Skeletal muscle tissue (tissue), 4 donors: ENCODE results near the gene EEF1AKMT2. TPM values are rescaled to one million over a fixed set of nuclear protein-coding genes. Genes with fewer than 3 reads are reported as not detected.
"Not testable (repeated sequence)": the region's sequence is repeated elsewhere in the genome, so short reads cannot be mapped to it uniquely, and the experiment has no call there.

Experiments
- H3K27ac ChIP-seq: one replicate; pipeline ENCODE4 v1.7.0; 2013; ENCODE audit warnings: mild to moderate bottlenecking, low read depth, low read length, inconsistent platforms
- H3K27me3 ChIP-seq, 3 donors: one replicate each; pipeline ENCODE4 v1.7.0; 2013; ENCODE audit warnings: low read length in 3 of 3; ENCODE audit not compliant: control insufficient read depth in 3 of 3, insufficient read depth in 3 of 3
- H3K36me3 ChIP-seq, 3 donors: one replicate each; pipeline ENCODE4 v1.7.0; 2013; ENCODE audit warnings: low read length in 3 of 3; ENCODE audit not compliant: control insufficient read depth in 3 of 3, insufficient read depth in 3 of 3
- H3K4me1 ChIP-seq, 3 donors: one replicate each; pipeline ENCODE4 v1.7.0; 2013; ENCODE audit warnings: low read length in 3 of 3, mild to moderate bottlenecking in 3 of 3; ENCODE audit not compliant: control insufficient read depth in 3 of 3, insufficient read depth in 3 of 3
- H3K4me3 ChIP-seq, 3 donors: one replicate each; pipeline ENCODE4 v1.7.0; 2013; ENCODE audit warnings: low read length in 3 of 3
- H3K9ac ChIP-seq, 3 donors: one replicate each; pipeline ENCODE4 v1.7.0; 2013; ENCODE audit warnings: low read length in 3 of 3, mild to moderate bottlenecking in 3 of 3, moderate library complexity in 2 of 3, low read depth in 1 of 3
- H3K9me3 ChIP-seq, 3 donors: one replicate each; pipeline ENCODE4 v1.7.0; 2013; ENCODE audit warnings: low read length in 3 of 3; ENCODE audit not compliant: control insufficient read depth in 3 of 3
- total RNA-seq: library from RNA; depleted of rRNA; stranded (reverse); fragments of >200 nt; gene quantifications from one replicate; pipeline ENCODE4 v1.2.3, GENCODE V29; 2014
- donor health status: Osteomylitis.

Gene EEF1AKMT2
- total RNA-seq = 14.1 TPM

DNA sequence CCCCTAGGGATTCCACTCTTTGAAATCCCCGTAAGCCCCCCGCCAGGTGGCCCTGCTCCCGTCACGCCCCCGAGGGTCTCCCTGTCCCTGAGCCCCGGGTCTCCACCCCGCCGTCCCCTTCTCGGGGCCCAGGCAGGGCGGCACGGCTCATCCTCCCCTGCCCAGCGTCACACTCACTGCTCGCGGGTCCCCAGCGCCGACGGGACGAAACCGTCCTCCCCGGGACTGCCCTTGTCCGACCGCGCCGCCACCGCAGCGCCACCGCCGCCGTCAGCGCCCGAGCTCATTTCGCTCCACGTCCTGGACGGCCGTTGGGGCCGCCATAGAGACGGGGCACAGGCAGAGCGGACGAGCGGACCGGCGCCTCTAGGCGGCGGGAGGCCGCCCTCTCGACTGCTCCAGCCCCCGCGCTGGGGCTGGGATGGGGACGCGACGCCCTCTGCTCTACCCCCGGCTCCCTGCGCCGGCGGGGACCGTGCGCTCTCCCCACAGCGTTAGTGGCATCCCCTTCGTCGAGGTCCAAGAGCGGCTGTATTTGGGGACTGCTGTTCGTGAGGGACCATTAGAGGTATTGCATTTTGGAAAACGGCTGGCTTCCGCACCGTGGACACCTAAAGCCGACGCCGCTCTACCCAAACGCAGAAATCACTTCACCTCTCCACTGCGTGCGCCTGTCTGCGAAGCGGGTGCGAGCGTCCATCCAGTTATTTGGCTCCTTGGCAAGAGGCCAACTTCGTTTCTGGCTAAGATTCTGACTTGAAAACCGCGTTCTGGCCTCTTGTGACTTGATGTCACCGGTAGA is at the start of gene EEF1AKMT2:
Gene EEF1AKMT2, minus strand, starts transcription at position 341 of the 802 bp plus-strand sequence. Its CDS starts 54 bp downstream, at position 287.
- H3K9me3 ChIP-seq = no peaks in the 10 kb centered on the region
- peaks cover 0 to 15% (median 6%) of the 10 kb centered on the region in 3 donors for H3K4me1 ChIP-seq
- peaks cover 6 to 12% (median 8%) of the 10 kb centered on the region in 3 donors for H3K36me3 ChIP-seq
- H3K27ac ChIP-seq = peak within 1 kb of the TSS; percentile 92
- no peaks in the 10 kb centered on the region for H3K27me3 ChIP-seq
- H3K9ac ChIP-seq = peak within 1 kb of the TSS; percentile 92 to 99 (median 97)
- H3K4me3 ChIP-seq = peak within 1 kb of the TSS; percentile 86 to 97 (median 95)

DNA sequence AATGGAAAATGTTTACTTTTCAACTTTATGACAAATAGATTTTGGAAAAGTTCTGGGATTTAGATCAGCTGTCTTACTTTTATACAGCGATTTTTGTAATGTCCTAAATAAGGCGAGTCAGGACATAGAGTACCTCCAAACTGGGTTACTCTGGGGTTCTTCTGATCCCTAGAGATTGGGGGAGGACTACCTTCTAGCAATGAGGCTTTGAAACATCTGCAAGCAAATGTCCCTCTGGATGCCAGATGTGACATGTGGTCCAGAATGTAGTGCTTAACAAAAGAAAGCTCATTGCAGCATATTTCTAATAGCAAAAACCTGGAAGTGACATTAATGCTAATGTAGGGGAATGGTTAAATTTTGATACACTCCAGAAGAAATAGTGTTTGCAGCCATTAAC is 46.0 kb upstream of the EEF1AKMT2 start:
- H3K27ac ChIP-seq = no peak overlapping the region
- H3K9me3 ChIP-seq = no peaks in the 10 kb centered on the region
- peaks cover 13 to 35% (median 26%) of the 10 kb centered on the region in 3 donors for H3K36me3 ChIP-seq
- no peak overlapping the region for H3K4me3 ChIP-seq
- H3K4me1 ChIP-seq = no peaks in the 10 kb centered on the region
- H3K27me3 ChIP-seq = no peaks in the 10 kb centered on the region
- no peak overlapping the region for H3K9ac ChIP-seq

DNA sequence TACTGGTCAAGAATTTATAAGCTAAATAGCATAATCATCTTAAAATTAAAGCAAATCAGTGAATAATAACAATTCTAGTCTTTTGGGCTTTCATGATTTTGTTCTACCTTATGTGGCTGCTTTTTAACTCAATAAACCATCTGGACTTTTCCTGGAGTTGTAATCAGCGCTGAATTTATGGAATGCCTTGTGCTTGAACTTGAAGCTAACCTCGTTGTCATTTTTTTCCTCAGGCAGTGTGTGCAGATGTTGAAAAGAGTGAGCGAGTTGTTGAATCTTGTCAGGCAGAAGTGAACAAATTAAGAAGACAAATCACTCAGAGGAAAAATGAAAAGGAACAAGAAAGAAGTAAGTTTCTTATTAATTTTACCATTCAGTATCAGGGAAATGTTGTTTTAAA is 39.4 kb upstream of the EEF1AKMT2 start:
- no peak overlapping the region for H3K9ac ChIP-seq

DNA sequence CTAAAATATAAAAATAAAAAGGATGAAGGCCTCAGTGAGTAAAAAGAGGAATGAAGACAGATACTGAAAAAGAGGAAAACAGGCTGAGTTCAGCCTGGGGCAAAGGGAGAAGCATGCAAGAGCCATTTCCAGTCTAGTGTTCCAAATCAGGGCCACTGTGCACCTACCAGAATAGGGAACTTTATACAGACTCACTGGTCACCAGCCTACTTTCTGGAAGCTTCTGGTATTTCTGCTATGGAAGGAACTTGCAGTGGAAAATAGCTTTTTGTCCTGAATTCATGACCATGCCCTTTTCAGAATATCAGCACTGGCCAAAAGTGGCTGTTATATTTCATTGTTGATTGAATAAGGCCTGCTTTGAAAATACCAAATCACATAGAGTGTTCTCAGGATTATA is 38.8 kb upstream of the EEF1AKMT2 start:
- no peak overlapping the region for H3K27ac ChIP-seq
- H3K36me3 ChIP-seq = peaks cover 26 to 72% (median 57%) of the 10 kb centered on the region in 3 donors
- no peaks in the 10 kb centered on the region for H3K9me3 ChIP-seq
- H3K4me3 ChIP-seq = no peak overlapping the region
- no peaks in the 10 kb centered on the region for H3K4me1 ChIP-seq
- H3K27me3 ChIP-seq = no peaks in the 10 kb centered on the region
- no peak overlapping the region for H3K9ac ChIP-seq

More for the DNA sequence above, 39.4 kb upstream of the EEF1AKMT2 start:
- Histone ChIP-seq H3K4me1 (no peaks in the 10 kb centered on the region), H3K4me3 (no peak overlapping the region), H3K27me3 (no peaks in the 10 kb centered on the region), H3K27ac (no peak overlapping the region), H3K36me3 (peaks cover 26 to 77% (median 58%) of the 10 kb centered on the region in 3 donors), H3K9me3 (no peaks in the 10 kb centered on the region)

DNA sequence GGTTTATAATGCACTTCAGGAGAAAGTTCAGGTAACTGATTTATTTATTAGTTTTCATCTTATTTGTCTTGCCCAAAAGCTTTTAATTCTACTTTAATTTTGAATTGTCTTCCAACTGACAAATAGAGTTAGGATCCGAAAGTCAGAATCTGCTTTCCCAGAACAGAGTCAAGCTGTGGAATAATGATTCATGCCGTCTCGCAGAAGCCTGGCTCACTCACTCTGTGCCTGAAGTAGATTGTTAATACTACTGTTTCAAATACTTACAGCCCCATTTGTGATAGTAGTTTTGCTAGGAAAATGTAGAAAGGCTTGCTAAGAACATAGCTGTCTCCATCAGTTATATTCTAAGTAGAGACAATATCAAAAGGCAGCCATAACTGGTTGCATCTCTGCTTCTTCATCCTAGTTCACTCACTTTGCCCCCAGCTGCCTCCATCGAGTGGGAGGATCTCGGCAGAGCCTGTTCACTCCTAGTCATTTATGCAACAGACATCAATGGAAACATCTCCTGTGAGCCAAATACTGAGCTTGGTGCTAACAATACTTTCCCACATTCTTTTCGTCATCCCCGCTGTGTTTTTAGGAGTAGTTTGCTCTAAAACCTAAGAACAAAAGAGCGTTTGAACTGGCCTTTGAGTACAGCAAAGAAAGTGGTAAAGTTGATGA is 37.9 kb upstream of the EEF1AKMT2 start:
- Histone ChIP-seq H3K27ac (no peak overlapping the region), H3K4me3 (no peak overlapping the region), H3K9ac (no peak overlapping the region), H3K36me3 (peaks cover 21 to 65% (median 51%) of the 10 kb centered on the region in 3 donors), H3K27me3 (no peaks in the 10 kb centered on the region), H3K4me1 (peaks cover 0 to 3% (median under 1%) of the 10 kb centered on the region in 3 donors), H3K9me3 (no peaks in the 10 kb centered on the region)

DNA sequence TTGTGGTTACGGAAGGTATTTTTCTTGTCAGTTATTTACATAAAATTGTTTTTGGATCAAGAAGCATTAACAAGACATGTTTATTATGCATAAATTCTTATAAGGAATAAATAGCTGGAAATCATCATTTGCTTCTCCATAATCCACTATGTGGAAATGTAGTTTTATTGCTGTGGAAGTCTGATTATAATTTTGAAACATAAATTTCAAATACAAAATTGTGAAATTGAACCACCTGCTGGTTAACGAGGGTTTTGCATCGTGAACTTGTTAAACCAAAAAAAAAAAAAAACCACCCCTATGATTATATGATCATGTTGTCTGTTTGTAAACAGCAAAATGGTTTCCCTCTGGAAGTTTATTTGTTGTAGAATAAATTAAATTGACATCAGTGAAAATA is 35.8 kb upstream of the EEF1AKMT2 start:
- Histone ChIP-seq H3K4me1 (peaks cover 0 to 5% (median 2%) of the 10 kb centered on the region in 3 donors), H3K27me3 (no peaks in the 10 kb centered on the region), H3K4me3 (no peak overlapping the region), H3K9ac (no peak overlapping the region), H3K27ac (no peak overlapping the region), H3K36me3 (peaks cover 13 to 48% (median 40%) of the 10 kb centered on the region in 3 donors), H3K9me3 (no peaks in the 10 kb centered on the region)

DNA sequence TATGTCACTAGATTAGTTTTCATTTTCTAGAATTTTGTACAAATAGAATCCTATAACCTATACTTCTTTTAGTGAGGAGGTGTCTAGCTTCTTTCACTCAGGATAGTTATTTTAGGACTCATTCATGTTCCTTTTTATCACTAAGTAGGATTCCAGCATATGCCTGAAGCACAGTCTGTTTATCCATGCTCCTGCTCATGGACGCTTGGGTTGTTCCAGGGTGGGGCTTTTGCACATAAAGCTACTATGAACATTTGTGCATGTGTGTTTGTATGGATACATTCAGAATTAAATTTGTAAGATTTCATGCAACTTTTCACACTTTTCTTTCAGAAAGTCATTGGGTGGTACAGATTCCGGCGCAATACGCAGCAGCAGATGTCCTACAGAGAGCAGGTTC is 34.6 kb upstream of the EEF1AKMT2 start:
- Histone ChIP-seq H3K9me3 (no peaks in the 10 kb centered on the region), H3K27me3 (no peaks in the 10 kb centered on the region), H3K27ac (no peak overlapping the region), H3K4me1 (peaks cover 0 to 5% (median 2%) of the 10 kb centered on the region in 3 donors), H3K9ac (no peak overlapping the region), H3K36me3 (peaks cover 13 to 43% (median 32%) of the 10 kb centered on the region in 3 donors), H3K4me3 (no peak overlapping the region)

DNA sequence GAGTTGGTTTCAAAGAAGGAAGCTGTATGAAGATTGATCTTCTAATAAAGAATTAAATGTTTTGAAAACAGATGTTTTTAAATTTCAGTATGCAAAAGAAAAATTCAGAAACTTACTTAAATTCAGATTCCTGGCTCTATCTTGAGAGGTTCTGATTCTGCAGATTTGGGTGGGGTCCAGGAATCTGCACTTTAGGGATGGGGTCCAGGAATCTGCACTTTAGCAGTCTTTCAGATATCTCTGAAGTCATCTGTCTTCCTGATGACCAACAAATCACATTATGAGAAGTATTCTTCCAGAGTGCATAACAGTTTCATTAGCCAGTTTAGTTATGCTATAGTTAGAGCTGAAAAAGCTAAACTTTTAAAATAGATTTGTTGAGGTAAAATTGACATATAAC is 34.0 kb upstream of the EEF1AKMT2 start:
- no peaks in the 10 kb centered on the region for H3K27me3 ChIP-seq
- no peak overlapping the region for H3K27ac ChIP-seq
- H3K4me3 ChIP-seq = no peak overlapping the region
- H3K9me3 ChIP-seq = no peaks in the 10 kb centered on the region
- peaks cover 10 to 39% (median 29%) of the 10 kb centered on the region in 3 donors for H3K36me3 ChIP-seq
- no peak overlapping the region for H3K9ac ChIP-seq
- H3K4me1 ChIP-seq = peaks cover 0 to 5% (median 2%) of the 10 kb centered on the region in 3 donors

DNA sequence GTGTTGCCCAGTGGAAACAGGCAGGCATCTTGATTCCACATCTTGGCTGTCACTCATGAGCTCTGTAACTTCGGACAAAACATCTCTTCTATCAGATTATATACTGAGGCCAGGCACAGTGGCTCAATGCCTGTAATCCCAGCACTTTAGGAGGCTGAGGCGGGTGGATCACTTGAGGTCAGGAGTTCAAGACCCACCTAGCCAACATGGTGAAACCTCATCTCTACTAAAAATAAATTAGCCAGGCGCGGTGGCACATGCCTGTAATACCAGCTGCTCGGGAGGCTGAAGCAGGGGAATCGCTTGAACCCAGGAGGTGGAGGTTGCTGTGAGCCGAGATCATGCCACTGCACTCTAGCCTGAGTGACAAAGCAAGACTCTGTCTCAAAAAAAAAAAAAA is 33.2 kb upstream of the EEF1AKMT2 start:
- H3K36me3 ChIP-seq = peaks cover 8 to 38% (median 25%) of the 10 kb centered on the region in 3 donors
- H3K27ac ChIP-seq = not testable (repeated sequence)

DNA sequence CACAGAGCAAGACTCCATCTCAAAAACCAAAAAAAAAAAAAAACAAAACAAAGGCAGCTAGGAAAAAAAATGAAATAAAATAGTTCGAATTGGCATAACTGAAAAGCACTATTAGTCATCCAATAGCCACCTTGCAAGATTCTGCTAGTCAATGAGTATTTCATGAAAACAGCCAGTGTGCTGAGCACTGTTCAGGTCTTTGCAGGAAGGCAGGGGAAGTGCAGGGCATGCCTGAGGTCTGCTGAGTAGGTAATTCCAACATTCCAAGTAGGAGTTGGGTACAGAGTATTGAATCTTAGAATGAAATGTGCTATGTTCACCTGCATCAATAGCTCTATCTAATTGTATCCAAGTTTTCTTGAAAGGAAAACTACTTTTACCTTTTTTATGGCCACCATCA is 32.8 kb upstream of the EEF1AKMT2 start:
- H3K27me3 ChIP-seq = no peaks in the 10 kb centered on the region
- H3K9me3 ChIP-seq = no peaks in the 10 kb centered on the region
- peaks cover 0 to 5% (median 2%) of the 10 kb centered on the region in 3 donors for H3K4me1 ChIP-seq
- H3K36me3 ChIP-seq = peaks cover 7 to 34% (median 24%) of the 10 kb centered on the region in 3 donors
- no peak overlapping the region for H3K27ac ChIP-seq
- no peak overlapping the region for H3K9ac ChIP-seq
- no peak overlapping the region for H3K4me3 ChIP-seq

More for the DNA sequence above, 33.2 kb upstream of the EEF1AKMT2 start:
- not testable (repeated sequence) for H3K27me3 ChIP-seq, H3K4me3 ChIP-seq, H3K9me3 ChIP-seq, H3K9ac ChIP-seq, H3K4me1 ChIP-seq
